HG02642 (cell line): Measurements from ENCODE around the gene OCRL.

Experiments used
- ATAC-seq: cut with Tn5 transposase; IDR thresholded peaks from one replicate; pipeline ENCODE4 v1.9.1; 2021; ENCODE audit warnings: mild to moderate bottlenecking; ENCODE audit not compliant: unreplicated experiment, poor library complexity

OCRL gene

DNA sequence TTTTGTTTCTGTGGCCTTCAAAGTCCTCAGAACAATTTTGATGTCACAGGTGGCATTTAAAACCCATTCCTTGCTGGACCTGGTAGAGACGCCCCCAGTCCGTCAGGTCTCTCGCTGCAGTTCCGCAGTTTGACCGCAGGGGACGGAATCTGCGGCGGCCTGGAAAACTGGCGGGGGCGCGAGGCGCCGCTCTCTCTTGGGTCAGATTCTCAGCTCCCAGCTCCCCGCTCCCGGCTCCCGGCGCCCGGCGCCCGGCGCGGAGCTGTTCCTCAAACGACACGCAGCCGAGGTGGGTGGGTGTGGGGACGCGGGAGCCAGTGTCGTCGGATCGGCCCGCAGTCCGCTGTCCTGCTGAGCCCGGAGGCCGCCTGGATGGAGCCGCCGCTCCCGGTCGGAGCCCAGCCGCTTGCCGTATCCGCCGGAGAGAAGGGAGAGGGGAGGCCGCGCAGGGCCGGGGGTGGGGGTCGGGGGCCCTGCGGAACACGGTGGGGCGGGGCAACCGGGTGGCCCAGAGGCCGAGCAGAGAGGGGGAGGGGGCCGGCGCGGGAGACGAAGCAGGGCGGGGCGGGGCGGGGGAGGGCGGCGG, at the start of gene OCRL:
Gene OCRL, plus strand, starts transcription at position 192 of the 586 bp plus-strand sequence. Its CDS starts 181 bp downstream, at position 373.
- ATAC-seq = peak; percentile 99

- no peak for ATAC-seq
Observed at GRCh38 chrX:129490330-129490729, 49.7 kb upstream of the OCRL start.

DNA sequence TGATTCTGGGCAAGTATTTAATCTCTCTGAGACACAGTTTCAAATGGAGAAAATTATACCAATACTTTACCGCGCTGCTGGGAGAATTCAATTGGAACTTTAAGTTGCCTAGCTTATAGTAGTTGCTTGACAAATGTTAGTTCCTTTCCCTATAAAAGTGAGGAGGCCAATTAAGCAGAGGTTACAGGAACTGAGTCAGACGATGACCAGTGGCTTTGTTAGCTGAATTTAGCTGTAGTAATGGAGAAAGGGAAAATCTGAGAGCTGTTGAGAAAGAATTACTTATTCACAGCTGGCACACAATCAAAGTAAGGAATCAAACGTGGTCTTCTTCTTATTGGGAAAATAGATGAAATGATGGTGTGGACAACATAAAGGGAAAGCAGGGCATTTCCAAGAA, 46.4 kb upstream of the OCRL start:
- no peak for ATAC-seq

DNA sequence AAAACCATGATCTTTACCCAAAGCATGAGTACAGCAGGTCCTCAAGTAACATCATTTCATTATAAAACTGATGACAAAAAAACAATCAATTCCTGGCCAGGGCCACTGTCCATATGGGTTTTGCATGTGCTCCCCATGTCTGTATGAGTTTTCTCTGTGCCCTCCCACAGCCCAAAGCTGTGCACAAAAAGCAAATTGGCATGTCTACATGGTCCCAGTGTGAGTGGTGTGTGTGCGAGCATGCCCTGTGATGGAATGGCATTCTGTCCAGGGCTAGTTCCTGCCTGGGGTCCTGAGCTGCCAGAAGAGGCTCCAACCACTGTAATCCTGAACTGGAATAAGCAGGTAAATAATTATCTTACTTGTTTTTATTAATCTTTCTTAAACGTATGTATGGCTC, 45.2 kb upstream of the OCRL start:
- ATAC-seq = no peak

DNA sequence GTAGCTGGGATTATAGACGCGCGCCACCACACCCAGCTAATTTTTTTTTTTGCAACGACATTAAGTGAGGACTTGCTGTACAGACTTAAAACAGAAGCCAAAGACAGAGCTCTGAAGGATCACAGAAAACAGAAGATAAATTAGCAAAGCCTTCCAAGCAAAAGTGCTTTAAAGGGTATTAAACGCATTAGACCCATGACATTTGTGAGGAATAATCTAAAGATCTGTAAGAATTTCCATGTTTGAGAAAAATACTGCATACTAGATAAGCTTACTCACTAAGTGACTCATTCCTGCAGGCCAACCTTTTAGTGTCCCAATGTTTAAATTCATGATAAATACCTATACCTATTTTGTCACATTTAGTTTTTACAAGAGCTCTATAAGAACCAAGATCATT, 44.2 kb upstream of the OCRL start:
- no peak for ATAC-seq

GRCh38 chrX:129496625-129497024, 43.4 kb upstream of the OCRL start:
- ATAC-seq = no peak

- no peak for ATAC-seq
Observed at GRCh38 chrX:129497146-129497843, 42.8 kb upstream of the OCRL start.

GRCh38 chrX:129510331-129510730, 29.7 kb upstream of the OCRL start:
- ATAC-seq = no peak

GRCh38 chrX:129511689-129512088, 28.4 kb upstream of the OCRL start:
- ATAC-seq = no peak

DNA sequence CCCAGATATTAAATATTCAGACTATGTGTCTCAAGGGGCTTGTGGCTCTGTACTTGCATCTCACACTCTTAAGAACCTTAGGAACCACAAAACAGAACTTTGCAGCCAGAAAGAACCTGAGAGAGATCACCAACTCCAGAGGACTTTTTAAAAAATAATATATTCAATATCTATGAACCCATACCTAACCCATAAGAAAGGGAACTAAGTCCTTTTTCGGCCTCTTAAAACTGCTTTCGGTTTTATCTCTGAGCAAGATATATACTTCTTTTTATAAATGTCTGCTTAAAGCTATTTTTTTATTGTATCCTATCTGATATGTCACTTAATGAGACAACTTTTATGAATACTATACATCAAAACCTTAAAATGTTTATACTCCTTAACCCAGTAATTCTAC, 27.6 kb upstream of the OCRL start:
- ATAC-seq = no peak

DNA sequence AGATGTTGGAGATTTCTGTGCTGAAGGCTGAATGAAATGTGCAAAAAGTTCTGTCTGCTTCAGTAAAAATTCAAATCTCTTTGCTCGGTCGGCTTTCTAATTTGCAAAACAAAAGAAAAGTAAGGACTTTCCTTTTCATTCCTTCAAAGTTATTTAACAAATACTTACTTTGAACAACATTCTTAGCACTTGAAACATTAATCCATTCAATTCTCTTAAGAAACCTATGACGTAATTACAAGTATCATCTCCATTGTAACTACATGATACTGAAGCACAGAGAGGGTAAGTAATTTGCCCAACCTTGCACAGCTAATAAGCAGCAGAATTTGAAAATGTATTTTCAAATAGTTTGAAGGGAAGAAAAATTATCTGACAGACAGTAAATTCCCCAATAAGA, 23.7 kb upstream of the OCRL start:
- no peak for ATAC-seq

GRCh38 chrX:129520151-129520550, 19.9 kb upstream of the OCRL start:
- ATAC-seq = no peak

DNA sequence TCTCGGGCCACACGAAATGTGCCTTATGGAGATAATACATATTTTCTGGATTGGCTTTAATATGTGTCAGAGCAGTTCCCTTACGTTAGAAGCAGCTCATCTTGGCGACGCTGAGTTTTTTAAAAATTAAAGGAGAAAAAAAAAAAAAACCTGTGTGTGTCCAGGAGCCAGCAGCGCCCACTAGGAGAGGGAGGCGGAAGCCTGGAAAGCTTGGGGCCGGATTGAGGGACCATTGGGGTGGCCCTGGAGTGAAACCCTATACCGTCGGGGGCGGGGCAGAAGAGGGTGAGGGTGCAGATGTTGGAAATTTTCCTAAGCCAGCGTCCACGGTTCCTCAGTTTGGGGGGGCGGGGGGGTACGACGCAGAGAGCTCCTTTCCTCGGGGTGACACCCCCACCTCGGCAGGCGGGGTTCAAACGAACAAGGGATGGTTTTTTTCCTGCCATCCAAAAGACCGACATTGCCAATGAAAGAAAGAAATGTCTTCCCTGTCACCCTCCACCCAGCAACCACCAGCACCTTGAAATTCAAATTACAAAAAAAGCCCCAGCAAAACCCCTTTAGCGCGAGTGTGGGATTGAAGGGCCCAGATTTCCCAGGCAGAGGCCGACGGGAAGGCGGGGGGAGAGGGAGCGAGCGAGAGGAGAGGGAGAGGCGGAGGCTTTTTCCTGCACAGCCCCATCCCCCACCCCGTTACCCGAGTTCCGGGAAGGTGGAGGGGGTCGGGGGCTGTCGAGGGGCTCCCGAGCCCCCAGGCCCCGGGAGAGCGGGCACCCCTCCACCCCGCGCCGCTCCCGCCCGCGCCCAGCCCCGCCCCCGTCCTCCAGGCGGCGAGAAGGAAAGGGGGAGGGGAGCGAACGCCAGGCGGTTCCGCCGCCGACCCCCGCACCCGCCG, 17.6 kb upstream of the OCRL start:
- no peak for ATAC-seq

GRCh38 chrX:129523079-129523911, 16.8 kb upstream of the OCRL start, which contains the start of gene SMARCA1:
TSS of gene SMARCA1 (minus strand) at chrX:129523490. CDS start at chrX:129523370, 120 bp downstream.
- no peak for ATAC-seq

DNA sequence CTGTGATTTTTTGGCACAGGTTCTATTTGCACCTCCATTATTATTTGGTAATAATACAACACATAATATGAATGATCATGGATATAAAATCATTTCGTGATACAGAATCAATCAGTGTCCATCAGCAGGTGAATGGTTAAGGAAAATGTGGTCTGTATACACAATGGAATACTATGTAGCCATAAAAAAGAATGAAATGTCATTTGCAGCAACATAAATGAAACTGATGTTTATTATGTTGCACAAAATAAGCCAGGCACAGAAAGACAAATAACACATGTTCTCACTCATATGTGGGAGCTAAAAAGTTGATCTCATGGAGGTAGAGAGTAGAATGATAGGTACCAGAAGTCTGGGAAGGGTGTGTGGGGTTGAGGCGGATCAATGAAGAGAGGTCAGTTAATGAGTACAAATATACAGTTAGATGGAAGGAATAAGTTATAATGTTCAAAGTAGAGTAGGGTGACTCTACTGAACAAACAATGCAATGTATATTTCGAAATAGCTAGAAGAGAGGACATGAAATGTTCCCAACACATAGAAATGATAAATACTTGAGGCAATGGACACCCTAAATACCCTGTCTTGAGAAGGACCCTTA, 15.7 kb upstream of the OCRL start:
- no peak for ATAC-seq

GRCh38 chrX:129525162-129525561, 14.9 kb upstream of the OCRL start:
- no peak for ATAC-seq

DNA sequence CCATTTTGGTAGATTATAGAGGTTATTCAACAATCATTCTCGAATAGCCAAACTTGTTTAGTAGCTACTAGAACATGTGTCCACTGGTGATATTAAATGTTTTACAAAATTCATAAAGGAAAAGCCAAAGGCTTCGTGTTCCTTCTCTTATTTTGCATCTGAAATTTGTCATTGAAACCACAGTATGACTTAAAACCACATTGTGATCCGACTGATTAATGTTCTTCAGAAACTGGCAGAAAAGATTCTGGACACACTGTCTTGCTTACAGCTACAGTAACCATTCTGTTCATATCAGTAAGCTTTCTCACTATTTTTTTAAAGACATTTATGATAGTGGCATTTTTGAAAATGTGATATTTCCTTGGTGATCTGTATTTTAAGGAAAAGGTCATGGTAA, 14.2 kb upstream of the OCRL start:
- no peak for ATAC-seq

- no peak for ATAC-seq
Observed at GRCh38 chrX:129529685-129530281, 10.3 kb upstream of the OCRL start.

- no peak for ATAC-seq
Observed at GRCh38 chrX:129530410-129530809, 9.6 kb upstream of the OCRL start.
